Fibroblast of pulmonary artery (primary cell): ENCODE data around the gene ACYP2.

Source experiments
- DNase-seq: peaks from one replicate; pipeline ENCODE4 v3.0.0-alpha.2; 2010; ENCODE audit warnings: low read depth
- H3K4me3 ChIP-seq: replicated peaks from 2 replicates; pipeline ENCODE4 v1.5.1; 2011; ENCODE audit warnings: low read depth, mild to moderate bottlenecking, control low read depth, low read length, moderate library complexity
- CTCF ChIP-seq: IDR thresholded peaks from 2 replicates; pipeline ENCODE4 v1.5.1; 2011; ENCODE audit warnings: mild to moderate bottlenecking, control low read depth, low read length, inconsistent platforms; ENCODE audit errors: missing control alignments

The ACYP2 gene

GRCh38 chr2:54267577-54267976 lies 152.2 kb downstream of the ACYP2 start:
- no peak for DNase-seq
- no peak overlapping the region for H3K4me3 ChIP-seq
- no peak for TF ChIP-seq CTCF

GRCh38 chr2:54271189-54271588 lies 155.8 kb downstream of the ACYP2 start:
- DNase-seq = no peak
- no peak for TF ChIP-seq CTCF
- H3K4me3 ChIP-seq = no peak overlapping the region

- no peak for DNase-seq
- no peak for TF ChIP-seq CTCF
- no peak overlapping the region for H3K4me3 ChIP-seq
These were observed 156.6 kb downstream of the ACYP2 start for GRCh38 chr2:54271843-54272627.

- no peak for TF ChIP-seq CTCF
- H3K4me3 ChIP-seq = no peak overlapping the region
- peak; percentile 69 for DNase-seq
These were observed 159.4 kb downstream of the ACYP2 start for GRCh38 chr2:54274781-54275242.

- no peak for TF ChIP-seq CTCF
- no peak for DNase-seq
- H3K4me3 ChIP-seq = no peak overlapping the region
These were observed 160.1 kb downstream of the ACYP2 start for GRCh38 chr2:54275541-54275940.

GRCh38 chr2:54279385-54279784 lies 164.0 kb downstream of the ACYP2 start:
- TF ChIP-seq CTCF = peak; percentile 24
- DNase-seq = no peak
- H3K4me3 ChIP-seq = no peak overlapping the region

- no peak for TF ChIP-seq CTCF
- DNase-seq = no peak
- H3K4me3 ChIP-seq = no peak overlapping the region
These were observed 169.4 kb downstream of the ACYP2 start for GRCh38 chr2:54284826-54285225.
